HepG2 (cell line): ENCODE data around the gene CRY1. TPM values are rescaled to one million over a fixed set of nuclear protein-coding genes. Genes with fewer than 3 reads are reported as not detected.
A peak's percentile ranks its signal among the peaks of the same experiment; 100 is the strongest.

Source experiments
- BRCA1 ChIP-seq: sonication (generic); formaldehyde crosslinking; IDR thresholded peaks from 2 replicates; pipeline ENCODE4 v1.4.0; 2020; ENCODE audit warnings: missing genetic modification reagents
- FOXK2 ChIP-seq: fragments of 450-650 bp; IDR thresholded peaks from 2 replicates; pipeline ENCODE4 v1.6.1; 2016
- GABPA ChIP-seq, 2 experiments: IDR thresholded peaks; 2 replicates each; pipeline ENCODE4 v1.6.1; 2011 to 2016; ENCODE audit warnings: low read depth in 2 of 2, low read length in 1 of 2, missing biosample characterization in 1 of 2, missing genetic modification characterization in 1 of 2
- GFI1 ChIP-seq: sonication (generic); formaldehyde crosslinking; IDR thresholded peaks from 2 replicates; pipeline ENCODE4 v1.5.0; 2020; ENCODE audit warnings: missing genetic modification reagents, mild to moderate bottlenecking, borderline replicate concordance
- HDAC6 ChIP-seq: fragments of 200-600 bp; sonication (generic); IDR thresholded peaks from 2 replicates; pipeline ENCODE4 v1.7.0; 2017; ENCODE audit warnings: mild to moderate bottlenecking, antibody characterized with exemption, low read length, low read depth
- HNRNPUL1 ChIP-seq: fragments of 200-400 bp; formaldehyde crosslinking; IDR thresholded peaks from 2 replicates; pipeline ENCODE4 v1.6.1; 2017; ENCODE audit warnings: low read depth, mild to moderate bottlenecking, low read length, moderate library complexity
- JARID2 ChIP-seq: sonication (generic); formaldehyde crosslinking; IDR thresholded peaks from 2 replicates; pipeline ENCODE4 v1.8.1; 2023; ENCODE audit warnings: missing genetic modification reagents, inconsistent platforms; ENCODE audit not compliant: insufficient replicate concordance
- JDP2 ChIP-seq: sonication (generic); formaldehyde crosslinking; IDR thresholded peaks from 2 replicates; pipeline ENCODE4 v1.8.1; 2022; ENCODE audit warnings: missing genetic modification reagents, borderline replicate concordance
- MIER2 ChIP-seq: IDR thresholded peaks from 2 replicates; pipeline ENCODE4 v1.6.1; 2016; ENCODE audit warnings: missing biosample characterization, missing genetic modification reagents
- MTA3 ChIP-seq: sonication (generic); formaldehyde crosslinking; IDR thresholded peaks from 2 replicates; pipeline ENCODE4 v1.4.0; 2020; ENCODE audit warnings: missing genetic modification reagents
- PCBP2 ChIP-seq: fragments of 200-400 bp; formaldehyde crosslinking; optimal IDR thresholded peaks from 2 replicates; pipeline ENCODE3; 2018; ENCODE audit warnings: low read length, low read depth; ENCODE audit not compliant: poor library complexity, severe bottlenecking
- RARA ChIP-seq: IDR thresholded peaks from 2 replicates; pipeline ENCODE4 v1.6.1; 2016; ENCODE audit warnings: missing genetic modification reagents, missing compliant biosample characterization
- RBAK ChIP-seq: sonication (generic); formaldehyde crosslinking; IDR thresholded peaks from 2 replicates; pipeline ENCODE4 v1.5.1; 2020; ENCODE audit warnings: mild to moderate bottlenecking, missing genetic modification reagents
- SKI ChIP-seq: fragments of 450-650 bp; IDR thresholded peaks from one replicate; pipeline ENCODE4 v1.6.1; 2018; ENCODE audit warnings: mild to moderate bottlenecking; ENCODE audit not compliant: partially characterized antibody
- SYNCRIP ChIP-seq: fragments of 200-400 bp; formaldehyde crosslinking; IDR thresholded peaks from 2 replicates; pipeline ENCODE4 v1.6.1; 2018; ENCODE audit warnings: mild to moderate bottlenecking, low read depth, low read length; ENCODE audit not compliant: insufficient read depth
- TEAD2 ChIP-seq: sonication (generic); formaldehyde crosslinking; IDR thresholded peaks from 2 replicates; pipeline ENCODE4 v1.9.0; 2021; ENCODE audit warnings: missing genetic modification reagents
- ZFP62 ChIP-seq: sonication (generic); formaldehyde crosslinking; IDR thresholded peaks from 2 replicates; pipeline ENCODE4 v1.4.0; 2020; ENCODE audit warnings: missing genetic modification reagents
- ZKSCAN1 ChIP-seq: fragments of 150-350 bp; IDR thresholded peaks from 2 replicates; pipeline ENCODE4 v1.6.1; 2014; ENCODE audit warnings: low read length
- ZKSCAN8 ChIP-seq: IDR thresholded peaks from 2 replicates; pipeline ENCODE4 v1.6.1; 2016; ENCODE audit warnings: borderline replicate concordance, missing genetic modification reagents, missing compliant biosample characterization
- ZNF3 ChIP-seq: IDR thresholded peaks from 2 replicates; pipeline ENCODE4 v1.7.0; 2017; ENCODE audit warnings: inconsistent platforms
- ZNF326 ChIP-seq: sonication (generic); formaldehyde crosslinking; IDR thresholded peaks from 2 replicates; pipeline ENCODE4 v1.4.0; 2020; ENCODE audit warnings: missing genetic modification reagents, borderline replicate concordance
- ZNF331 ChIP-seq: sonication (generic); formaldehyde crosslinking; IDR thresholded peaks from 2 replicates; pipeline ENCODE4 v1.4.0; 2020; ENCODE audit warnings: missing genetic modification reagents
- ZNF350 ChIP-seq: sonication (generic); formaldehyde crosslinking; IDR thresholded peaks from 2 replicates; pipeline ENCODE4 v1.4.0; 2020; ENCODE audit warnings: mild to moderate bottlenecking, low read depth, missing genetic modification reagents, borderline replicate concordance
- ZNF629 ChIP-seq: sonication (generic); formaldehyde crosslinking; conservative IDR thresholded peaks from 2 replicates; pipeline ENCODE4 v1.5.0; 2020; ENCODE audit warnings: missing genetic modification reagents
- polyA plus RNA-seq, 8 experiments: library from polyadenylated mRNA; depleted of rRNA in 3 of 8; stranded (reverse) in 7 of 8; unstranded in 1 of 8; fragments of >200 nt; fragmentation: Illumina TruSeq in 4 of 8; extraction: Trizol in 4 of 8; gene quantifications; 2 replicates each; pipeline versions ENCODE4 v1.2.1 to v1.2.3, GENCODE V29; 2011 to 2016; ENCODE audit warnings: low read depth in 4 of 8, missing spikeins in 1 of 8, mixed read lengths in 1 of 8; ENCODE audit not compliant: insufficient read depth in 1 of 8
- total RNA-seq, 5 experiments: library from RNA; depleted of rRNA; stranded (reverse); fragments of >200 nt; fragmentation: Illumina TruSeq; extraction: Trizol; gene quantifications; 2 replicates each; pipeline ENCODE4 v1.2.3, GENCODE V29; 2016; ENCODE audit warnings: low read depth in 1 of 5
- TF ChIP-seq, protein P1 (sequence below): sonication (generic); formaldehyde crosslinking; IDR thresholded peaks from 2 replicates; pipeline ENCODE4 v1.4.0; 2020; ENCODE audit warnings: missing genetic modification reagents
- TF ChIP-seq, protein P2 (sequence below): sonication (generic); formaldehyde crosslinking; IDR thresholded peaks from 2 replicates; pipeline ENCODE4 v1.5.0; 2020; ENCODE audit warnings: missing genetic modification reagents, mild to moderate bottlenecking, borderline replicate concordance
- TF ChIP-seq, protein P3 (sequence below): sonication (generic); formaldehyde crosslinking; IDR thresholded peaks from 2 replicates; pipeline ENCODE4 v1.5.0; 2020; ENCODE audit warnings: mild to moderate bottlenecking, missing genetic modification reagents, borderline replicate concordance
- TF ChIP-seq, protein P4 (sequence below): sonication (generic); formaldehyde crosslinking; IDR thresholded peaks from 2 replicates; pipeline ENCODE4 v1.5.0; 2020; ENCODE audit warnings: missing genetic modification reagents

CRY1 gene
- total and polyA plus RNA-seq, 2 of the 13 experiments (the other 11 are each of a cell fraction or from before 2014, with no cell fraction given): 11.4 to 13.9 TPM

DNA sequence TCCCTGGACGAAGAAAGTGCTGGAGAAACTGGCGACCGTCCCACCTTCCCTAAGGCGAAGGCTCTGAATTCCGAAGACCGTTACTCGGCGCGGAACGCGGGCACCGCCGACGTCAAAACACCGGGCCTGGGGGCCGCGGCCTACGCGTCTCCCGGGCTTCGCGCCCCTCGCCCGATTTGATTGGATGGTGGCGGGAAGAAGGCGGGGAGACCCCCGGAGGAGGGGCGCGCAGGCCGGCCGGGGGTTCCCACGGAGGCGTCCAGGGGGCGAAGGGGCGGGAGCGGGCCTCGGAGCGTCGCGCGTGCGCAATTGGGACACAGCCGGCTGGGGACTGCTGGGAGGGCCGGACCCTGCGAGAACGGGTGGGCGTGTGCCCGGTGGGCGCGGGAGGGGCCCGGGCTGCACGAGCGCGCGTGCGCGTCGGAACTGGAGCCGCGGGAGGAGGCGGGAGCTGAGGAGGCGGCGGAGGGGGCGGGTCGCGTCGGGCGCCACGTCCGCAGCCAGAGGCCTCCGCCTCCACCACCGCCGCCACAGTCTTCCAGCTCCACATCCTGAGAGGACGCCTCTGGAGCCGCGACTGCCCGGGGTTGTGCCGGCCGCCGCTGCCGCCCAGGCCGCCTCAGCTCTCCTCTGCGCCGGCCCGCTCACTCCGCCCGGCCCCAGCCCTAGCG lies 137.8 kb downstream of the CRY1 start, which contains the start of gene TMEM263 (continued):
- TF ChIP-seq MIER2: no peak
- TF ChIP-seq TEAD2: peak; percentile 88; the same call in 1 of the 2 replicates
- no peak for TF ChIP-seq GABPA (IDR thresholded peaks at IDR 0.05; ENCODE audit: low read depth, low read length)
- no peak for TF ChIP-seq GABPA (CRISPR knock-in tag; IDR thresholded peaks at IDR 0.05; ENCODE audit: low read depth)
- TF ChIP-seq JARID2 (CRISPR knock-in tag): no peak
- peak; percentile 40 for TF ChIP-seq SKI
- no peak for TF ChIP-seq SYNCRIP
- TF ChIP-seq FOXK2: no peak
- TF ChIP-seq, protein P1, sequence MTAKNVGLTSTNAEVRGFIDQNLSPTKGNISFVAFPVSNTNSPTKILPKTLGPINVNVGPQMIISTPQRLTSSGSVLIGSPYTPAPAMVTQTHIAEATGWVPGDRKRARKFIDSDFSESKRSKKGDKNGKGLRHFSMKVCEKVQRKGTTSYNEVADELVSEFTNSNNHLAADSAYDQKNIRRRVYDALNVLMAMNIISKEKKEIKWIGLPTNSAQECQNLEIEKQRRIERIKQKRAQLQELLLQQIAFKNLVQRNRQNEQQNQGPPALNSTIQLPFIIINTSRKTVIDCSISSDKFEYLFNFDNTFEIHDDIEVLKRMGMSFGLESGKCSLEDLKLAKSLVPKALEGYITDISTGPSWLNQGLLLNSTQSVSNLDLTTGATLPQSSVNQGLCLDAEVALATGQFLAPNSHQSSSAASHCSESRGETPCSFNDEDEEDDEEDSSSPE (CRISPR knock-in tag): peak; percentile 95
- TF ChIP-seq, protein P2, sequence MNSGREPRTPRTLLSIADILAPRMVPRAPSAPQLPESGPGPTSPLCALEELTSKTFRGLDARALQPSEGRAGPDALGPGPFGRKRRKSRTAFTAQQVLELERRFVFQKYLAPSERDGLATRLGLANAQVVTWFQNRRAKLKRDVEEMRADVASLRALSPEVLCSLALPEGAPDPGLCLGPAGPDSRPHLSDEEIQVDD: peak; percentile 34; the same call in 1 of the 2 replicates
- no peak; the same call in 1 of the 2 replicates for TF ChIP-seq BRCA1 (CRISPR knock-in tag)
- no peak; the same call in 1 of the 2 replicates for TF ChIP-seq ZNF331
- no peak; the same call in 1 of the 2 replicates for TF ChIP-seq RARA (CRISPR knock-in tag)
- TF ChIP-seq ZKSCAN8: 0 out of 2 replicates have a peak, but pooled peaks have one; percentile 25
- TF ChIP-seq HDAC6: no peak
- peak; percentile 24; the same call in 1 of the 2 replicates for TF ChIP-seq JDP2 (CRISPR knock-in tag)
- TF ChIP-seq MTA3: no peak
- TF ChIP-seq, protein P3, sequence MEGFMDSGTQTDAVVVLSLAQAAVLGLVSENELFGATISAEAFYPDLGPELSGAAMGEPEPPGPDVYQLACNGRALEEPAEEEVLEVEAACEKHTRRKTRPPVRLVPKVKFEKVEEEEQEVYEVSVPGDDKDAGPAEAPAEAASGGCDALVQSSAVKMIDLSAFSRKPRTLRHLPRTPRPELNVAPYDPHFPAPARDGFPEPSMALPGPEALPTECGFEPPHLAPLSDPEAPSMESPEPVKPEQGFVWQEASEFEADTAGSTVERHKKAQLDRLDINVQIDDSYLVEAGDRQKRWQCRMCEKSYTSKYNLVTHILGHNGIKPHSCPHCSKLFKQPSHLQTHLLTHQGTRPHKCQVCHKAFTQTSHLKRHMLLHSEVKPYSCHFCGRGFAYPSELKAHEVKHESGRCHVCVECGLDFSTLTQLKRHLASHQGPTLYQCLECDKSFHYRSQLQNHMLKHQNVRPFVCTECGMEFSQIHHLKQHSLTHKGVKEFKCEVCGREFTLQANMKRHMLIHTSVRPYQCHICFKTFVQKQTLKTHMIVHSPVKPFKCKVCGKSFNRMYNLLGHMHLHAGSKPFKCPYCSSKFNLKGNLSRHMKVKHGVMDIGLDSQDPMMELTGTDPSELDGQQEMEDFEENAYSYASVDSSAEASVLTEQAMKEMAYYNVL (CRISPR knock-in tag): no peak; the same call in none of the 2 replicates
- TF ChIP-seq GFI1 (CRISPR knock-in tag): no peak
- no peak for TF ChIP-seq ZNF3 (CRISPR knock-in tag)
- TF ChIP-seq, protein P4, sequence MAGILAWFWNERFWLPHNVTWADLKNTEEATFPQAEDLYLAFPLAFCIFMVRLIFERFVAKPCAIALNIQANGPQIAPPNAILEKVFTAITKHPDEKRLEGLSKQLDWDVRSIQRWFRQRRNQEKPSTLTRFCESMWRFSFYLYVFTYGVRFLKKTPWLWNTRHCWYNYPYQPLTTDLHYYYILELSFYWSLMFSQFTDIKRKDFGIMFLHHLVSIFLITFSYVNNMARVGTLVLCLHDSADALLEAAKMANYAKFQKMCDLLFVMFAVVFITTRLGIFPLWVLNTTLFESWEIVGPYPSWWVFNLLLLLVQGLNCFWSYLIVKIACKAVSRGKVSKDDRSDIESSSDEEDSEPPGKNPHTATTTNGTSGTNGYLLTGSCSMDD: no peak
- peak; percentile 72; the same call in 1 of the 2 replicates for TF ChIP-seq ZNF350 (CRISPR knock-in tag)
- no peak for TF ChIP-seq ZNF629 (CRISPR knock-in tag)
- TF ChIP-seq ZFP62 (CRISPR knock-in tag): no peak
- 0 out of 2 replicates have a peak, but pooled peaks have one; percentile 29 for TF ChIP-seq HNRNPUL1
- TF ChIP-seq RBAK: no peak
- TF ChIP-seq ZNF326 (CRISPR knock-in tag): no peak
- TF ChIP-seq ZKSCAN1: no peak
- TF ChIP-seq PCBP2: no peak
